Right atrium auricular region (tissue), 2 donors: ENCODE measurements around the gene STK32B. TPM values are rescaled to one million over a fixed set of nuclear protein-coding genes. Genes with fewer than 3 reads are reported as not detected.

ENCODE experiments used
- DNase-seq: peaks from one replicate; pipeline ENCODE4 v3.0.0-alpha.2; 2019; ENCODE audit warnings: low spot score
- H3K27ac ChIP-seq, 2 donors: fragments of 200-600 bp; sonication (generic); 1 replicate in 1 of 2; 2 replicates in 1 of 2; pipeline ENCODE4 v1.5.1; 2016 to 2019
- H3K27me3 ChIP-seq, 2 donors: fragments of 200-600 bp; sonication (generic); one replicate each; pipeline versions ENCODE4 v1.5.1 to v1.6.0; 2017 to 2019
- H3K36me3 ChIP-seq: fragments of 200-600 bp; sonication (generic); one replicate; pipeline ENCODE4 v1.5.1; 2016
- H3K4me1 ChIP-seq, 2 donors: fragments of 200-600 bp; sonication (generic); one replicate each; pipeline versions ENCODE4 v1.5.1 to v1.6.0; 2017 to 2019
- H3K4me3 ChIP-seq, 2 donors: fragments of 200-600 bp; sonication (generic); 1 replicate in 1 of 2; 2 replicates in 1 of 2; pipeline ENCODE4 v1.5.1; 2017 to 2019; ENCODE audit warnings: mild to moderate bottlenecking in 1 of 2, moderate library complexity in 1 of 2
- H3K9me3 ChIP-seq, 2 donors: fragments of 200-600 bp; sonication (generic); one replicate each; pipeline ENCODE4 v1.5.1; 2019
- total RNA-seq, 2 donors: library from RNA; depleted of rRNA; stranded (reverse); fragments of >200 nt; gene quantifications; one replicate each; pipeline ENCODE4 v1.1.0, GENCODE V29; 2016
- TF ChIP-seq, protein P1 (sequence below), 2 donors: fragments of 200-600 bp; sonication (generic); IDR thresholded peaks; one replicate each; pipeline ENCODE4 v1.5.1; 2019; ENCODE audit warnings: antibody characterized with exemption in 2 of 2

Gene STK32B
- total RNA-seq, 2 donors from 2014 or later: 0.31 to 0.59 TPM

DNA sequence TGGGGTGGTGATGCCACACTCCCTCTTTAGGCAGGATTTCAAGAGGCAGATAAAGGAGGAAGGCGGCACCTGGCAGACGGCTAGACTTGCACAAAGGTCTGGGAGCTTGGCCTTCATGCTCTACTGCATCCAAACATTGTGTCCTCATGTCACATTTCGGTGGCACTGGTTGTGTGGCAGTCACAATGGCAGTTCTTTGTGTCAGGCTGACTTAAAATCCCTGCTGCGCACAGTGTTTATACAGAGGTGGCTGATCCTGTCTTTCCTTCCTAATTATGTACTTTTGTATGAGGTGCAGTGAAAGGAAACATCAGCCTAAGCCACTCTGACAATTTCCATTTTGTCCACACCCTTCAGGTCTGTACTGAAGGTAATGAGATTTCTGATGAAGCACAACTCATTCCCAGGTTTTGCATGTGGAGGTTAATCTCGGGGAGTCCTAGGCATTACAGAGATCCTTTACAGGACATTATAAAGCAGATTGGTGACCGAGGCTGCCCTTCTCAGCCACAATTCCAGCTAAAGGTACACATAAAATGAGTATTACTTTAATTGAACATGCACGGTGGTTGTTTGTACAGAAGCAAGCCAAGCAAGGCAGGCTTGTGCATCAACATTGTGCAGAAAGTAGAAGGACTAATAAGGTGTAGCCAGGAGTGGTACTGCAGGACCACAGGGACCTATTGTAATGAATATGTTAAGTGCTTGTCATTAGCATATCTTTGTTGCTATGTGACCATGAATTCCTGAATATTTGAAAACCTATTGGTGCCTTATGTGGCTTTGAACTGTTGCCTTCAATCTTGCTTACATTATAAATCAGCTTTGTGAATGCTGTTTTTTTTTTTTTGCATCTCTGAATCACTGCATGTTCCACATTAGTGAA lies 147.6 kb downstream of the STK32B start:
- no peak overlapping the region for H3K27ac ChIP-seq
- no peak overlapping the region for H3K4me3 ChIP-seq
- TF ChIP-seq, protein P1, sequence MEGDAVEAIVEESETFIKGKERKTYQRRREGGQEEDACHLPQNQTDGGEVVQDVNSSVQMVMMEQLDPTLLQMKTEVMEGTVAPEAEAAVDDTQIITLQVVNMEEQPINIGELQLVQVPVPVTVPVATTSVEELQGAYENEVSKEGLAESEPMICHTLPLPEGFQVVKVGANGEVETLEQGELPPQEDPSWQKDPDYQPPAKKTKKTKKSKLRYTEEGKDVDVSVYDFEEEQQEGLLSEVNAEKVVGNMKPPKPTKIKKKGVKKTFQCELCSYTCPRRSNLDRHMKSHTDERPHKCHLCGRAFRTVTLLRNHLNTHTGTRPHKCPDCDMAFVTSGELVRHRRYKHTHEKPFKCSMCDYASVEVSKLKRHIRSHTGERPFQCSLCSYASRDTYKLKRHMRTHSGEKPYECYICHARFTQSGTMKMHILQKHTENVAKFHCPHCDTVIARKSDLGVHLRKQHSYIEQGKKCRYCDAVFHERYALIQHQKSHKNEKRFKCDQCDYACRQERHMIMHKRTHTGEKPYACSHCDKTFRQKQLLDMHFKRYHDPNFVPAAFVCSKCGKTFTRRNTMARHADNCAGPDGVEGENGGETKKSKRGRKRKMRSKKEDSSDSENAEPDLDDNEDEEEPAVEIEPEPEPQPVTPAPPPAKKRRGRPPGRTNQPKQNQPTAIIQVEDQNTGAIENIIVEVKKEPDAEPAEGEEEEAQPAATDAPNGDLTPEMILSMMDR (IDR thresholded peaks at IDR 0.05): no peak
- DNase-seq: no peak
- no peaks in the 10 kb centered on the region for H3K27me3 ChIP-seq
- H3K9me3 ChIP-seq: no peaks in the 10 kb centered on the region
- H3K4me1 ChIP-seq: no peaks in the 10 kb centered on the region
- no peaks in the 10 kb centered on the region for H3K36me3 ChIP-seq

DNA sequence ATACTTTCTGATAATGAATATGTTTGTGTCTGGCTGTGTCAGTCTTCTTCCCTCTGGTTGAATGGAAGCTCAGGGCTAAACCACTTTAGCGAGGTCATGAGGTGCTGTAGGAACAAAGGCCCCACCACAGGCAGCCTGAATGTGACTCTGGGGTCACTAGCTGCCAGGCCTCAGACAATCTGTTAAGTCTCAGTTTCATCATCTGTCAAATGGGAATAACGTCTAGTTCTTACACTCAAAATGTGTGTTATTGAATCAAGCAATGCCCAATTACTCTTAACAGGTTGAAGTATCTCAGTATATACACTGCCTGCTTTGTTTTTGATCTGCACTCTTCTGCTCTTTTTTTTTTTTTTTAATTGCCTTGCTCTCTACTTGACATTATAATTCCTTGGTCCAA lies 148.6 kb downstream of the STK32B start:
- Histone ChIP-seq H3K27me3 (no peaks in the 10 kb centered on the region), H3K4me3 (no peak overlapping the region), H3K36me3 (no peaks in the 10 kb centered on the region), H3K4me1 (no peaks in the 10 kb centered on the region), H3K9me3 (no peaks in the 10 kb centered on the region), H3K27ac (no peak overlapping the region)
- DNase-seq: no peak
- TF ChIP-seq, protein P1 (IDR thresholded peaks at IDR 0.05): no peak

DNA sequence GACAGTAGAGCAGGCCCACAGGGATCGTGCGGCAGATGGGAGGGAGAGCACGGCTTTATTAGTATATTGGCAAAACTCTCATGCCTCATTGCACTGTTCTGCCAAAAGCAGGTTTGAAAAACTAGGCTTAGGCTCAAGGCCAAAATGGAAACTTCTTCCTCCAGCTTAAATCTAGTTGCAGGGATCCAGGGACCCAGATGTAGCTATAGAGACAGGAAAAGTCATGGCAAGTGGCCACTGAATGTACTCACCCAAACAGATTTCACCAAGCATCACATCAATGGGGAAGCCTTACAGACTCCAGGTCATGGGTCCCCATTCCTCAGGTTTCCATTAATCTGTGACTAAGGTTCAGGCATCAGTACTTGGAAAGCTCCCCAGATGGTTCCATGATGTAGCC lies 149.2 kb downstream of the STK32B start:
- H3K27me3 ChIP-seq: no peaks in the 10 kb centered on the region
- no peak overlapping the region for H3K27ac ChIP-seq
- TF ChIP-seq, protein P1 (IDR thresholded peaks at IDR 0.05): no peak
- no peaks in the 10 kb centered on the region for H3K36me3 ChIP-seq
- no peaks in the 10 kb centered on the region for H3K9me3 ChIP-seq
- no peak overlapping the region for H3K4me3 ChIP-seq
- no peak for DNase-seq
- H3K4me1 ChIP-seq: no peaks in the 10 kb centered on the region

DNA sequence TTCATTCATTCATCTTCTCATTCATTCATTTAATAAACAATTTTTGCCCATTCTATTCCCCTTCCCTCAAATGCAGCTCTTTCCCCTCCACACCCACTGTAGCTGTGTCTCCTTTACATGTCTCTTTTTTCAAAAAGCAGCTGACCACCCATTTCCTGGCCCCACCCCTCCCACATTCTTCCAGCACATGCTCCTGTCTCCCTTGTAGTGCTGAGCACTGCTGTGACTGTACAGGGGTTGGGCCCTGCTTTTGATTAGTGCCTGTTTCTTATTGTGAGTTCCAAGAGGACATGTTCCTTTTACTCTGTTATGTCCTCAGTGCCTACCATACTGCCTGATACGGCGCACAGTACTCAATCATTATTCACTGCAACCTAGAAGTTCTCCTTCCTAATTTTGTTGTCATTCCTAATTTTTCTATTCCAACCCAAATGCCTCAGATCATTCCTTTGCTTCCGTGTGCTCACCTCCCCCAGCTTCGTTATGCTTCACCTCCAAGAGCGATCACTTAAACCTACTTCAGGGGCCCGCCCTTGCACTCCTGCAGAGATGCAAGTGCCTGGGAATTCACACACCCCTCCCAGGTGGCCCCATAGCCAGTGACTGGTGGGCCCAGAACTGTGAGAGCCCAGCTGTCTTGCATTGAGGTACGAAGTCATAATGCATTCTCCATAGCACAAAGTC lies 152.2 kb downstream of the STK32B start:
- Histone ChIP-seq H3K4me3 (no peak overlapping the region), H3K9me3 (no peaks in the 10 kb centered on the region), H3K36me3 (no peaks in the 10 kb centered on the region), H3K27ac (no peak overlapping the region), H3K27me3 (no peaks in the 10 kb centered on the region), H3K4me1 (no peaks in the 10 kb centered on the region)
- TF ChIP-seq, protein P1 (IDR thresholded peaks at IDR 0.05): no peak
- DNase-seq: no peak

DNA sequence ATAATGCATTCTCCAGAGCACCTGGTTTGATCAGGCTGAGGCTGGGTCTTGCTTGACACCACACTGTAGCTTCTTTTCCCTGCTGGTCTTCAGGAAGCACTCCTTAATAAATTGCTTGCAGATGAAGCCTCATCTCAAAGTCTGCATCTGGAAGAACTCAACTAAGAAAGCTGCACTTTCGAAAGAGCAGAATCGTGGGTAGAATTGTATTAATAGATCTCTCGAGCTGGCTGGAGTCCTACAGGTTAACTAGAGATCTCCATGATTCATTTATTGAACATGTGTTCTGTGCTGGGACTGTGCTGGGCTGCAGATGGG lies 152.7 kb downstream of the STK32B start:
- Histone ChIP-seq H3K27me3 (no peaks in the 10 kb centered on the region), H3K4me3 (no peak overlapping the region), H3K27ac (no peak overlapping the region), H3K4me1 (no peaks in the 10 kb centered on the region), H3K36me3 (no peaks in the 10 kb centered on the region), H3K9me3 (no peaks in the 10 kb centered on the region)
- TF ChIP-seq, protein P1 (IDR thresholded peaks at IDR 0.05): no peak
- DNase-seq: no peak
